ENCODE measurements around the gene CFC1. TPM values are rescaled to one million over a fixed set of nuclear protein-coding genes. Genes with fewer than 3 reads are reported as not detected.
"Not testable (repeated sequence)": the region's sequence is repeated elsewhere in the genome, so short reads cannot be mapped to it uniquely, and the experiment has no call there.

Gene CFC1
- not detected in 2 replicates for total RNA-seq (2014; rRNA removed; shearing (Covaris generic))
- 0.28 and 0.66 TPM in 2 replicates for polyA plus RNA-seq (2016; fragmentation: Nextera tagmentation; extraction: Ambion mirVana)
- long read RNA-seq = 0 reads

- H3K27me3 Mint-ChIP-seq (ENCODE audit: insufficient read depth, low read depth, poor library complexity); H3F3A ChIP-seq (replicated peaks; ENCODE audit: low read depth); H3K4me1 Mint-ChIP-seq; H3K27me3 ChIP-seq (ENCODE audit: insufficient read depth); H3K9me2 ChIP-seq (ENCODE audit: insufficient read depth); DNase-seq (ENCODE audit: low spot score); H3K36me3 ChIP-seq (ENCODE audit: insufficient read depth); H3K27ac Mint-ChIP-seq; H2AFZ ChIP-seq; H3K36me3 Mint-ChIP-seq (ENCODE audit: low read depth); H3K79me2 ChIP-seq (replicated peaks; ENCODE audit: insufficient read depth); H3K4me1 ChIP-seq (ENCODE audit: insufficient read depth); H4K20me1 ChIP-seq (replicated peaks; ENCODE audit: insufficient read depth); H3K9me3 Mint-ChIP-seq; H3K27ac ChIP-seq (ENCODE audit: low read depth); ATAC-seq: not testable (repeated sequence)
- Histone ChIP-seq H3K4me3 (peak within 1 kb of the TSS; percentile 31; the same call in 1 of the 2 replicates), H3K4me2 (peak within 1 kb of the TSS; percentile 61)
- peak within 1 kb of the TSS; percentile 48; the same call in 2 of the 3 replicates for H3K4me3 Mint-ChIP-seq
Observed at GRCh38 chr2:130599393-130599792, at the start of gene CFC1. TSS of gene CFC1 (minus strand) at chr2:130599575. CDS start at chr2:130599287, 288 bp downstream.

DNA sequence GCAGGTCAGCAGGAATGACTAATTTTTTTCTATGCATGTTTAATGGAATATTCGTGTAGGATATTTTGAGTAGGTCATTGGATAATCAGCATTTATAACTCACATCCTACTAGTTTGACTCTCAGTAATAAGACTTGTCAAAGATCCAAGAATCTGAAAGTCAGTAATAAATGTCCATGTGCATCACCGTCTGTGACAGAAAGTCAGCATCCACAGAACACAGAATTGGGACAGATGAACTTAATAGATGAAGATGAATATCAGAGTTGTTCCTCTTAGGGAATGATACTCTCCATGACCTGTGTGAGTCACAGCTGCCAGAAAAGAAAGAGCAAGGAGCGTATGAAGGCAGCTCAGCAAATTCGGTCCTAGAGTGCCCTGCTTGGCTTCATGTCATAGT lies 42.3 kb upstream of the CFC1 start:
- H3K4me1 Mint-ChIP-seq; H2AFZ ChIP-seq; H3K36me3 Mint-ChIP-seq (ENCODE audit: low read depth): not testable (repeated sequence)

DNA sequence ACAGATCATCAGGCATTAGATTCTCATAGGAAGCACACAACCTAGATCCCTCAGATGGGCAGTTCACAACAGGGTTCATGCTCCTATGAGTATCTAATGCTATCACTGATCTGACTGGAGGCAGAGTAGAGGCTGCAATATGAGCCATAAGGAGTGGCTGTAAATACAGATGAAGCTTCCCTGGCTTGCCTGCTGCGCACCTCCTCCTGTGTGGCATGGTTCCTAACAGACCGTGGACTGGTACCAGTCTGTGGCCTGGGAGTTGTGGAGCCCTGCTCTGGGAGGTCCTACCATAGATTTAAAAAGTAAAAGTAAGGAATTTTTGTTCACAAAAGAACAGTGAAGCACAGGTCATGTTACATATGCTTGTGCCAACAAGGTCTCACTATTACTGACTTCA lies 39.6 kb upstream of the CFC1 start:
- not testable (repeated sequence) for DNase-seq (ENCODE audit: low spot score); H4K20me1 ChIP-seq (replicated peaks; ENCODE audit: insufficient read depth); H3K79me2 ChIP-seq (replicated peaks; ENCODE audit: insufficient read depth); H3K36me3 ChIP-seq (ENCODE audit: insufficient read depth); H3F3A ChIP-seq (replicated peaks; ENCODE audit: low read depth); H3K4me1 Mint-ChIP-seq; H3K27ac Mint-ChIP-seq; H3K4me3 ChIP-seq; H3K27me3 ChIP-seq (ENCODE audit: insufficient read depth); H3K27ac ChIP-seq (ENCODE audit: low read depth); H3K4me2 ChIP-seq; H3K4me3 Mint-ChIP-seq; H3K9me3 Mint-ChIP-seq; H2AFZ ChIP-seq; H3K9me2 ChIP-seq (ENCODE audit: insufficient read depth); H3K36me3 Mint-ChIP-seq (ENCODE audit: low read depth); ATAC-seq; H3K4me1 ChIP-seq (ENCODE audit: insufficient read depth); H3K27me3 Mint-ChIP-seq (ENCODE audit: insufficient read depth, low read depth, poor library complexity)

More for the DNA sequence above, 42.3 kb upstream of the CFC1 start:
- not testable (repeated sequence) for H3K36me3 ChIP-seq (ENCODE audit: insufficient read depth); H3K9me3 Mint-ChIP-seq; H3K9me2 ChIP-seq (ENCODE audit: insufficient read depth); H3K4me1 ChIP-seq (ENCODE audit: insufficient read depth); H3K27me3 Mint-ChIP-seq (ENCODE audit: insufficient read depth, low read depth, poor library complexity); H3K27me3 ChIP-seq (ENCODE audit: insufficient read depth); H3K4me3 ChIP-seq; H3K4me3 Mint-ChIP-seq; ATAC-seq; DNase-seq (ENCODE audit: low spot score); H3K4me2 ChIP-seq; H3K27ac Mint-ChIP-seq; H4K20me1 ChIP-seq (replicated peaks; ENCODE audit: insufficient read depth); H3F3A ChIP-seq (replicated peaks; ENCODE audit: low read depth); H3K79me2 ChIP-seq (replicated peaks; ENCODE audit: insufficient read depth); H3K27ac ChIP-seq (ENCODE audit: low read depth)

GRCh38 chr2:130628784-130629475 lies 29.6 kb upstream of the CFC1 start:
- not testable (repeated sequence) for H3K79me2 ChIP-seq (replicated peaks; ENCODE audit: insufficient read depth); H3K4me1 Mint-ChIP-seq; H3K36me3 ChIP-seq (ENCODE audit: insufficient read depth); H3K27me3 ChIP-seq (ENCODE audit: insufficient read depth); H3K27ac Mint-ChIP-seq; H3K27ac ChIP-seq (ENCODE audit: low read depth); H3K9me2 ChIP-seq (ENCODE audit: insufficient read depth); ATAC-seq; H3K9me3 Mint-ChIP-seq; H3K4me3 ChIP-seq; H3K4me3 Mint-ChIP-seq; H3F3A ChIP-seq (replicated peaks; ENCODE audit: low read depth); H3K27me3 Mint-ChIP-seq (ENCODE audit: insufficient read depth, low read depth, poor library complexity); H3K36me3 Mint-ChIP-seq (ENCODE audit: low read depth); H2AFZ ChIP-seq; H3K4me1 ChIP-seq (ENCODE audit: insufficient read depth); H4K20me1 ChIP-seq (replicated peaks; ENCODE audit: insufficient read depth); DNase-seq (ENCODE audit: low spot score); H3K4me2 ChIP-seq

- DNase-seq (ENCODE audit: low spot score); H3K27me3 Mint-ChIP-seq (ENCODE audit: insufficient read depth, low read depth, poor library complexity); H3K4me2 ChIP-seq; H3K4me3 ChIP-seq; H3K9me3 Mint-ChIP-seq; H3K4me1 Mint-ChIP-seq; H3K79me2 ChIP-seq (replicated peaks; ENCODE audit: insufficient read depth); H3K4me1 ChIP-seq (ENCODE audit: insufficient read depth); H3F3A ChIP-seq (replicated peaks; ENCODE audit: low read depth); H3K27me3 ChIP-seq (ENCODE audit: insufficient read depth); H3K4me3 Mint-ChIP-seq; ATAC-seq; H4K20me1 ChIP-seq (replicated peaks; ENCODE audit: insufficient read depth); H2AFZ ChIP-seq; H3K27ac ChIP-seq (ENCODE audit: low read depth); H3K9me2 ChIP-seq (ENCODE audit: insufficient read depth); H3K36me3 Mint-ChIP-seq (ENCODE audit: low read depth); H3K36me3 ChIP-seq (ENCODE audit: insufficient read depth); H3K27ac Mint-ChIP-seq: not testable (repeated sequence)
Observed at GRCh38 chr2:130611140-130611539, 11.8 kb upstream of the CFC1 start, which contains the start of gene POTEJ. TSS of gene POTEJ (plus strand) at chr2:130611440. CDS start at chr2:130611533, 93 bp downstream.

- peak; percentile 7 for DNase-seq (ENCODE audit: low spot score)
- H3K36me3 ChIP-seq (ENCODE audit: insufficient read depth); H3K79me2 ChIP-seq (replicated peaks; ENCODE audit: insufficient read depth); H3K4me3 ChIP-seq; H3K27me3 ChIP-seq (ENCODE audit: insufficient read depth); H3K27ac Mint-ChIP-seq; H3K36me3 Mint-ChIP-seq (ENCODE audit: low read depth); H2AFZ ChIP-seq; H3K9me2 ChIP-seq (ENCODE audit: insufficient read depth); H3K4me1 Mint-ChIP-seq; H3K9me3 Mint-ChIP-seq; H3K27ac ChIP-seq (ENCODE audit: low read depth); H4K20me1 ChIP-seq (replicated peaks; ENCODE audit: insufficient read depth); H3K27me3 Mint-ChIP-seq (ENCODE audit: insufficient read depth, low read depth, poor library complexity); ATAC-seq; H3K4me2 ChIP-seq; H3K4me3 Mint-ChIP-seq; H3K4me1 ChIP-seq (ENCODE audit: insufficient read depth); H3F3A ChIP-seq (replicated peaks; ENCODE audit: low read depth): not testable (repeated sequence)
Observed at GRCh38 chr2:130610486-130610885, 11.1 kb upstream of the CFC1 start.

All from GM23338 (cell line).